BE2C (cell line): ENCODE data around the gene LRMDA.

Experiments
- DNase-seq: peaks from one replicate; pipeline ENCODE4 v3.0.0-alpha.2; 2020
- H3K27me3 ChIP-seq: fragments of 250-450 bp; sonication (Bioruptor Pico); 2 replicates; pipeline ENCODE4 v1.5.1; 2020; ENCODE audit warnings: mild to moderate bottlenecking
- H3K36me3 ChIP-seq: fragments of 250-450 bp; sonication (Bioruptor Pico); 2 replicates; pipeline ENCODE4 v1.5.1; 2020; ENCODE audit warnings: mild to moderate bottlenecking
- H3K4me1 ChIP-seq: fragments of 250-450 bp; sonication (Bioruptor Pico); 2 replicates; pipeline ENCODE4 v1.5.1; 2020
- H3K4me3 ChIP-seq: 2 replicates; pipeline ENCODE4 v1.5.1; 2011; ENCODE audit warnings: low read depth, low read length
- H3K9me3 ChIP-seq: fragments of 250-450 bp; sonication (Bioruptor Pico); 2 replicates; pipeline ENCODE4 v1.5.1; 2020
- CTCF ChIP-seq: IDR thresholded peaks from 2 replicates; pipeline ENCODE4 v1.5.1; 2012; ENCODE audit warnings: mild to moderate bottlenecking, low read depth, low read length

LRMDA gene

GRCh38 chr10:75987616-75988015, 556.2 kb downstream of the LRMDA start:
- H3K9me3 ChIP-seq: no peaks in the 10 kb centered on the region
- DNase-seq: no peak
- TF ChIP-seq CTCF: no peak
- H3K27me3 ChIP-seq: no peaks in the 10 kb centered on the region
- H3K36me3 ChIP-seq: no peaks in the 10 kb centered on the region
- H3K4me3 ChIP-seq: no peak overlapping the region
- no peaks in the 10 kb centered on the region for H3K4me1 ChIP-seq

- no peaks in the 10 kb centered on the region for H3K27me3 ChIP-seq
- H3K9me3 ChIP-seq: no peaks in the 10 kb centered on the region
- no peaks in the 10 kb centered on the region for H3K36me3 ChIP-seq
- H3K4me3 ChIP-seq: no peak overlapping the region
- DNase-seq: no peak
- no peak for TF ChIP-seq CTCF
- H3K4me1 ChIP-seq: no peaks in the 10 kb centered on the region
Observed at GRCh38 chr10:75994357-75995040, 563.1 kb downstream of the LRMDA start.

DNA sequence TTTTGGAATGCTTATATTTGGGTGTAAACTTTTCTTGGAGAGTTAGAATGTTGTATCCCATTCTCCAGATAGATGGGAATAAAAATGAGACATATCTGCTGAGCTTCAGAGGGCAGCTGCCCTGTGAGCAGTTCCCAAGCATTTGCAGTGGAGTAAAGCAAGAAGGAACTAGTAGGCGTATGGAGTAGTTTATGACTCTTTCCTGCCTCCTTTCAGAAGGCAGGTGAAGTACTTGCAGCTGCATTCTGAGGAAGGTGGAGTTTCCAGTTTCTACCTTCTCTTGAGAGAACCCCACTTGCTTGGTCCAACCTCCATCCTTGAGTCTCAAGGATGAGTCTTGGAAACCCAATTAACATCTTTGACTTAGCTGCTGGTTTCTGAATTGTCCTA, 563.6 kb downstream of the LRMDA start:
- H3K4me3 ChIP-seq: no peak overlapping the region
- no peak for DNase-seq
- no peaks in the 10 kb centered on the region for H3K36me3 ChIP-seq
- H3K4me1 ChIP-seq: no peaks in the 10 kb centered on the region
- TF ChIP-seq CTCF: no peak
- no peaks in the 10 kb centered on the region for H3K27me3 ChIP-seq
- H3K9me3 ChIP-seq: no peaks in the 10 kb centered on the region

DNA sequence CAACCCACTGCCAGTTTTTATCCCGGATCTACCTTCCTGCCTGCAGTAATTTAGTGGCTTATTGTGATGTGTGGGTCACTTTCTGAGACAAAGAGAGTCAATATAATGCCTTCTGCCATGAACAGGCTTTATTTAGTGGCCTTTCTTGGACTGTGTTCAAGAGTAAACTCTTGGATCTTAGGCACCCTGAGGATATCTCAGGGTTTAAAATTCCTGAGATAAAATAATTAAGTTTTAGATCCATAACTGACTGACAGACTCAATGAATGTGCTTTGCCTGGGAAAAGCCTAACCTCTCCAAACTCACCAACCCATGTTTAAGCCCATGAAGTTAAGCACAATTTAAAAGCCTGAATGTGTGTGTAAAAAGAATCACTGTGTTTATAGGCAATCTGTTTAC, 564.3 kb downstream of the LRMDA start:
- DNase-seq: no peak
- Histone ChIP-seq H3K27me3 (no peaks in the 10 kb centered on the region), H3K4me3 (no peak overlapping the region), H3K4me1 (no peaks in the 10 kb centered on the region), H3K36me3 (no peaks in the 10 kb centered on the region), H3K9me3 (no peaks in the 10 kb centered on the region)
- no peak for TF ChIP-seq CTCF

DNA sequence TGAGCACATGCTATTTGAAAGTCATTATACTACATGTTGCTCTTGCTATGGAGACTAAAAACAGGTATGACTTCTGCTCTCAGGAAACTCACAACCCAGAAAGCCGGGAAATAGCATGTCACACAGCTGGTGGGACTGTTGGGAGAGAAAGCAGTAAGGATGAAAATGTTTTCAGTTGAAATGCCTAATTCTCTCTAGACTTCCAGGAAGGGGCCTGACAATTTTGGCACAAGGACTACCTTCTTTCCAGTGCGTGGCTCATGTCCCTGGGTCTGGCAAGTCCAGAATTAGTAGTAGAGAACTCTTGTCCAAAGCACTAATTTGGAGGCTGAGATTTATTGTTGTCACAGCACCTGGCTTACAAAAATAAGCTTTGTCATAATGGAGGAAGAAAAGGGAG, 567.6 kb downstream of the LRMDA start:
- H3K4me3 ChIP-seq: no peak overlapping the region
- no peaks in the 10 kb centered on the region for H3K27me3 ChIP-seq
- no peak for TF ChIP-seq CTCF
- H3K36me3 ChIP-seq: no peaks in the 10 kb centered on the region
- no peaks in the 10 kb centered on the region for H3K9me3 ChIP-seq
- no peak for DNase-seq
- H3K4me1 ChIP-seq: no peaks in the 10 kb centered on the region

DNA sequence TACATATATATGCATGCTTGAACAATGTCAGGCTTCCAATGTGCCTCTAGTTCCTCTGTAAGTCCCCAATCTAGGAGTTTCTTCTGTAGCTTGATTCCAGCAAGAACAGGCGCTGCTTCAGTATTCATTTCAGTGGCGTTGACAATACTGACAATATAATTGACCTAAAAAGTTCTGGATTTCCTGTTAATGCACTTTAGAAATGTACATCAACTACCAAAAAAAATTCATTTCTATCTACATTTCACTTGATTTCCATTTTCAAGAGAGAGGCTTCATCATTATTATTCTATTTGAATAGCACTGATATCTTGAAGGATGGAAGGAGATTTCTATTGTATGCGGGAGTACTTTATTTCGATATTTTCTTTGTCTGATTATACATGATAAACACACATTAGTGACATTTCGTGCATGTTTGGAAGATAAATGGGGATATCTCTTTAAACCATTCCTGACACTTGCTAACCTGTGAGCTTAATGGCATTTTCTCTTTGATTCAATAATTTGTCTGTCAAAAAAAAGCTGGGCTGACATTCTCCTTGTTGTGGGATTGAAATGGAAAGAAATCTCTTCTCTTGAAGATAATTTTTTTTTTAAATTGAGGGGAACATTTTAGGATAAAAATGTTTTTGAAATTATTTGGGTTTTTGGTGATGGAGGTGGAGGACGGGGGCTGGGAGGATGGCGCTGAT, 568.2 kb downstream of the LRMDA start:
- Histone ChIP-seq H3K4me1 (no peaks in the 10 kb centered on the region), H3K9me3 (no peaks in the 10 kb centered on the region), H3K4me3 (no peak overlapping the region), H3K36me3 (no peaks in the 10 kb centered on the region), H3K27me3 (no peaks in the 10 kb centered on the region)
- no peak for TF ChIP-seq CTCF
- DNase-seq: no peak
